ENCODE results near the gene GALE. TPM values are rescaled to one million over a fixed set of nuclear protein-coding genes. Genes with fewer than 3 reads are reported as not detected.
"Not testable (repeated sequence)": the region's sequence is repeated elsewhere in the genome, so short reads cannot be mapped to it uniquely, and the experiment has no call there.

The GALE gene
- total RNA-seq, 1 donor from 2014 or later: 62.4 TPM

DNA sequence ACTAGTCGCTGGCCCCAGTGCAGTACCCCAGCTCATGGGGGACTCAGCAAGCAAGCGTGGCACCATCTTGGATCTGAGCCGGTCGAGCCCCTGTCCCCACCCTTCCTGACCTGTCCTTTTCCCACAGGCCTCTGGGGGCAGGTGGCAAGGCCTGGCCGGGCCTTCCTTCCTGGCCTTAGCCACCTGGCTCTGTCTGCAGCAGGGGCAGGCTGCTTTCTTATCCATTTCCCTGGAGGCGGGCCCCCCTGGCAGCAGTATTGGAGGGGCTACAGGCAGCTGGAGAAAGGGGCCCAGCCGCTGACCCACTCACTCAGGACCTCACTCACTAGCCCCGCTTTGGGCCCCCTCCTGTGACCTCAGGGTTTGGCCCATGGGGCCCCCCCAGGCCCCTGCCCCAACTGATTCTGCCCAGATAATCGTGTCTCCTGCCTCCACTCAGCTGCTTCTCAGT is 5.8 kb downstream of the GALE start:
- H3K36me3 Mint-ChIP-seq (ENCODE audit: low read depth): peaks cover 19% of the 10 kb centered on the region
- H3K27ac Mint-ChIP-seq; intact Hi-C loops (cut with micrococcal nuclease): not testable (repeated sequence)

DNA sequence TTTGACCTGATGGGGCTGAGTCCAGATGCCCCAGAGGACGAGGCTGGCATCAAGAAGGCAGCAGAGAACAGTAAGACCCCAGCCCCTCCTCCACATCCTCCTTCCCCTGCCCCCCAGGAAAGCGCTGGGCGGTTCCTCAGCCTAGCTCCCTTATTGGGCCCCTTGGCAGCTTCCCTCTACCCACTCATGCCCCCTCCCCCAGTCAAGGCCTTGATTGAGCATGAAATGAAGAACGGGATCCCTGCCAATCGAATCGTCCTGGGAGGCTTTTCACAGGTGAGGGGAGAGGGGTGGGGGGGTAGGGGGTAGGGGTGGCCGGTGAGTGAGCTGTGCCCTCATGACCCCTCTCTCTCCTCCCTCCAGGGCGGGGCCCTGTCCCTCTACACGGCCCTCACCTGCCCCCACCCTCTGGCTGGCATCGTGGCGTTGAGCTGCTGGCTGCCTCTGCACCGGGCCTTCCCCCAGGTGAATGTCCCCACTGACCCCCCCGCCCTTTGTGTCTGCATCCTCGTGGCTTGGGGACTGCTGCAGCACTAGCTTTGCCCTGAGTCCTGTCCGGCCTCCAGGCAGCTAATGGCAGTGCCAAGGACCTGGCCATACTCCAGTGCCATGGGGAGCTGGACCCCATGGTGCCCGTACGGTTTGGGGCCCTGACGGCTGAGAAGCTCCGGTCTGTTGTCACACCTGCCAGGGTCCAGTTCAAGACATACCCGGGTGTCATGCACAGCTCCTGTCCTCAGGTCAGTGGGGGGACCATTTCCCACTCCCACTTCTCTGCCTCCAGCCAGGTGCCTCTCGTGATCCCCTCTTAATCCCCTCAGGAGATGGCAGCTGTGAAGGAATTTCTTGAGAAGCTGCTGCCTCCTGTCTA is 6.5 kb downstream of the GALE start:
- intact Hi-C loops (cut with micrococcal nuclease): no loop called here
- H3K4me1 Mint-ChIP-seq (ENCODE audit: low read depth): peaks cover 16% of the 10 kb centered on the region

More for the DNA sequence above, 5.8 kb downstream of the GALE start:
- not testable (repeated sequence) for H3K9me3 Mint-ChIP-seq; H3K27me3 Mint-ChIP-seq (ENCODE audit: insufficient read depth); H3K4me3 Mint-ChIP-seq; DNase-seq (ENCODE audit: low spot score)
- H3K4me1 Mint-ChIP-seq (ENCODE audit: low read depth): peaks cover 23% of the 10 kb centered on the region

DNA sequence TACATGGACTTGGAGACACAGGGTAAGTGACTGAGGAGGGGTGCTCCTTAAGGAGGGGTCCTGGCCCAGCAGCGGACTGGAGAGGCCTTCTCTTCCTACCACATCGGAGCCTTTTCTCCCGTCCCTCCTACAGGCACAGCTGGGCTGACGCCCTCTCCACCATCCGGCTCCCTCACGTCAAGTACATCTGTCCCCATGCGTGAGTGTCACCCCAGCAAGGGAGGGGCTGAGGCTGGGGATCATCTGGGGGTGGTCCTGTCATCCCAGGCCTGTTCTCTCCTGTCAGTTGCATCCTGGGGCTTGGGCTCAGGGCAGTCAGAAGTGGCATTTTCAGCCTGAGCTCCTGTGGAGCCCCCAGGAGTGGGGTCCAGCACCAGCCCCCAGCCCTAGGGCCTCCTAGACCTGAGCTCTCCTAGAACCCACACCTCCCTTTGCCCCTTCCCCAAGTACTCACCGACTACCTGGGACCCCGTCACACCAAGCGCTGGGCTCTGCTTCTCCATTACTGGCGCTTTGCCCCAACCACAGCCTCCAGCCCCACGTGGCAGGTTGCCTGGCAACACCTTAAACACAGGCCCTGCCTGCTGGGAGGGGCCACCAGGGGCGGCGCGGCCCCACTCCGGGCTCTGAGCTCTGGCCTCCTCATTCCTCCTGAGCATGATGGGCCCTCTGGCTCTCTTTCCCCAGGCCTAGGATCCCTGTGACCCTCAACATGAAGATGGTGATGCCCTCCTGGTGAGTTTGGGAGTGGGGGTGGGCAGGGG is 7.4 kb downstream of the GALE start:
- Mint-ChIP-seq H3K27me3 (ENCODE audit: insufficient read depth) (no peaks in the 10 kb centered on the region), H3K36me3 (ENCODE audit: low read depth) (peaks cover 19% of the 10 kb centered on the region), H3K27ac (peak overlapping the region; percentile 18), H3K4me3 (peak overlapping the region; percentile 45), H3K9me3 (no peaks in the 10 kb centered on the region), H3K4me1 (ENCODE audit: low read depth) (peaks cover 16% of the 10 kb centered on the region)
- DNase-seq (ENCODE audit: low spot score): no peak
- intact Hi-C loops (cut with micrococcal nuclease): no loop called here

More for the DNA sequence above, 6.5 kb downstream of the GALE start:
- Mint-ChIP-seq H3K36me3 (ENCODE audit: low read depth) (peaks cover 19% of the 10 kb centered on the region), H3K4me3 (peak overlapping the region; percentile 11), H3K27ac (no peak overlapping the region), H3K27me3 (ENCODE audit: insufficient read depth) (no peaks in the 10 kb centered on the region), H3K9me3 (no peaks in the 10 kb centered on the region)
- DNase-seq (ENCODE audit: low spot score): no peak

DNA sequence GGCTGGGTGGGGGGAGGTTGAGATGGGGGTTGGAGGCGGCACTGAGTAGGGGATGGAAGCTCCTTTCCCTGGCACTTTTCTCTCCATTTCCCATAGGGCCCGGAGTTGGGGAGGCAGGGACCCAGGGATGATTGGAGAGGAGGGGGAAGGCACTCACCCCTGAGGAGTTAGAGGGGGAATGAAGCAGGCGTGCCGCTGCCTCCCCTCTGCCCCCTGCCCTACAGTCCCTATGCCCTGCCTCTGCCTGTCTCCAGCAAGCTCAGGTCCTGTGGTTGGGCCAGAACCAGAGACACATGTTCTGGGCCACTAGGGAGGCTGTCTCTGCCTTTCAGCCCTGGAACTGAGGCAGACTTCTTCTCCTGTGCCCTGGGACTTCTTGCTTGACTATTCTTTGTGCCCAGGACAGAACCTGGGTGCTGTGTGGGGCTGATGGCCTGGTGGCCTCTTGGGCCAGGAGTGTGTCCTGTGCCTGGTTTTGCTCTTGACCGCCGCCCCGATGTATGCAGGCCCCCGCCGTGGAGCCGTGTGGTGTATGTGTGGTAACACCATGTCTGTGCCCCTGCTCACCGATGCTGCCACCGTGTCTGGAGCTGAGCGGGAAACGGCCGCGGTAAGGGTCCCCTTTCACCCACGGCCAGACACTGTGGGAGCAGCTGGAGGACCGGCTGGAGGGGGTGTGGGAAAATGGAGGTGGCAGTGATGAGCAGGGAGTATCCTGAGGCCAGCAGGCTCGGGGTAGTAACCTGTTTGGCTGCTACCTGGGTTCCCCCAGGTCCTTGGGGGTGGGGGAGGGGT is 8.2 kb downstream of the GALE start:
- peak overlapping the region; percentile 94 for H3K27ac Mint-ChIP-seq
- no peaks in the 10 kb centered on the region for H3K27me3 Mint-ChIP-seq (ENCODE audit: insufficient read depth)
- intact Hi-C loops (cut with micrococcal nuclease): no loop called here
- H3K36me3 Mint-ChIP-seq (ENCODE audit: low read depth): peaks cover 28% of the 10 kb centered on the region
- peaks cover 16% of the 10 kb centered on the region for H3K4me1 Mint-ChIP-seq (ENCODE audit: low read depth)
- no peak for DNase-seq (ENCODE audit: low spot score)
- peak overlapping the region; percentile 100 for H3K4me3 Mint-ChIP-seq
- no peaks in the 10 kb centered on the region for H3K9me3 Mint-ChIP-seq

DNA sequence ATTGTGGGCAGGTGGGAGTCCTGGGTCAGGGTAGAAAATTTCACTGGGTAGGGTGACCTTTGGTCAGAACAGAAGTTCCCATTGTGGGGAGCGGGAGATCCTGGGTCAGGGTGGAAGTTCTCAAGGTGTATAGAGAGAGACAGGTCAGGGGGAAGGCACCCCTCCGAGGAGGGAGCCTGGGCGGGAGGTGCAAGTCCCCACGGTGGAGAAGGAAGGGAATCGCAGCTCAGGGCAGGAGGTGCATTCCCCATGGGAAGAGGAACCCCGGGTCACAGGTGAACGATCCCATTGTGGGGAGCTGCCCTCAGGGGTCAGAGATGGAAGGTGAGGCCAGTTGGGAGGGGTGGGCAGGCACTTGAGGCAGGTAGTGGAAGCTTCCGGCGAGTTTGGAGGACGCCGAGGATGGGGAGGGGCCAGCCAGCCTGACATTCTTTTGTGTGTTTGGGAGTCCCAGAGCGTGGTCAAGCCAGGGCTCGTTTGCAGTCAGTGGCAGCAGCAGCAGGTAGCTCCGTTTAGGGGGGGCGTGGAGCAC is 9.0 kb downstream of the GALE start:
- Mint-ChIP-seq H3K9me3 (no peaks in the 10 kb centered on the region), H3K4me1 (ENCODE audit: low read depth) (peaks cover 16% of the 10 kb centered on the region), H3K27me3 (ENCODE audit: insufficient read depth) (no peaks in the 10 kb centered on the region), H3K4me3 (peak overlapping the region; percentile 100), H3K27ac (peak overlapping the region; percentile 94), H3K36me3 (ENCODE audit: low read depth) (peaks cover 31% of the 10 kb centered on the region)
- intact Hi-C loops (cut with micrococcal nuclease): loop anchor here (1.0 to 2.0 kb wide), 3 partner anchors 9 to 19 kb away; partner anchors contain the start of genes GALE and PITHD1
- DNase-seq (ENCODE audit: low spot score): no peak

DNA sequence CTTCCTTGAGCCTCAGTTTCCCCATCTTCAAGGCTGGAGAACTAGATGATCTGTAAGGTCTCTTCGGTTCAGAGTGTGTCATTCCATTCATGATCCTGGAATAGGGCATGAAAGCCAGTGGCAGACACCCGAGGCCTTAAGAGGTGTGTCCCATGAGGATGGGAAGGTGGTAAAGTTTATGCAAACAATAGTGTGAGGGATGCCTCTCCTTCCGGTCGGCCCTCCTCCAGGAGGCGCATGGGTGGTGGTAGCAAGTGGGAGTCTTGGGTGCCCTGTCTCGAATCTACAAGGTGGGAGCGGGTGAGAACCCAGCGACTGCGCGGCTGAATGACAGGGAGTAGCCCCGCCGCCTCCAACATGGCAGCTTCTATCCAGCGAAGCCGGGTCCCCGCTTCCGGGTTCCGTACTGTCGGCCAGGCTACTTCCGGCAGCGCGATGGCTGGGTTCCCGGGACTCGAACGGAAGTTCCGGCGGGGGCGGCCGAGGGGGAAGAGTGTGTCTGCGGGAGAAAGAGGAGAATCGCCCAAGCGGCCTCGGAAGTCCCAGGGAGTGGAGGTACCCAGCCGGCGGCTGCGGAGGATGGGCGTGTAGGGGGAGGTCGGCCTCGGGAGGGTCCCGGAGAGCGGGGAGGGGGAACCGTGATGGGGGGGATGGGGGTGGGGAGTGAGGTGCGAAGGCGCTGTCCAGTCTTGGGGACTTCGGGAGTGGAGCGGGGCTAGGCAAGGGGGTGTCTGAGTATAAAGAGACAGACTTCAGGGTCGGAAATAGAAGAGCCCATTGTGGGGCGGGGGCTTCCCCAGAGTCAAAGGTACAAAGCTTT is 9.6 kb downstream of the GALE start, which contains the start of gene LYPLA2:
TSS of gene LYPLA2 (plus strand) at position 450 of the 820 bp plus-strand sequence. CDS start 1,538 bp downstream, outside the sequence.
- Mint-ChIP-seq H3K27ac (peak within 1 kb of the TSS; percentile 94), H3K36me3 (ENCODE audit: low read depth) (peaks cover 35% of the 10 kb centered on the region), H3K4me1 (ENCODE audit: low read depth) (peaks cover 16% of the 10 kb centered on the region), H3K27me3 (ENCODE audit: insufficient read depth) (no peaks in the 10 kb centered on the region), H3K9me3 (no peaks in the 10 kb centered on the region), H3K4me3 (peak within 1 kb of the TSS; percentile 100)
- intact Hi-C loops (cut with micrococcal nuclease): loop anchor here (1.0 to 2.0 kb wide), 3 partner anchors 9 to 18 kb away; partner anchors contain the start of genes GALE and PITHD1
- peak; percentile 85 for DNase-seq (ENCODE audit: low spot score)

DNA sequence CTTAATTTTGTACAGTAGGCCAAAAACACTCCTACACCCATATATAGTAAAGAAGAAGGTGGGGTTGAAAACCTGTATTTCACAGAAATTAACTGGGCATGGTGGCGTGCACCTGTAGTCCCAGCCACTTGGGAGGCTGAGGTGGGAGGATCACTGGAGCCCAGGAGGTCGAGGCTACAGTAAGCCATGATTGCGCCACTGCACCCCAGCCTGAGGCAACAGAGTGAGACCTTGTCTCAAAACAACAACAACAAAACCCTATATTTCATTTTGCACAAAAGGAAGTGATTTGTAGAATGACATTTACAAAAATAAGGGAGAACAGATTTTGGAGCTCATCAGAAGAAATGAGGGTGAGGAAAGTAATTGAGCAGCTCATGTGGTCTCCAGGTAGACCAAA is 11.9 kb downstream of the GALE start:
- Mint-ChIP-seq H3K36me3 (ENCODE audit: low read depth) (peaks cover 45% of the 10 kb centered on the region), H3K27me3 (ENCODE audit: insufficient read depth) (no peaks in the 10 kb centered on the region), H3K9me3 (no peaks in the 10 kb centered on the region), H3K27ac (no peak overlapping the region), H3K4me1 (ENCODE audit: low read depth) (peaks cover 16% of the 10 kb centered on the region), H3K4me3 (peak overlapping the region; percentile 42)
- DNase-seq (ENCODE audit: low spot score): no peak
- intact Hi-C loops (cut with micrococcal nuclease): no loop called here

DNA sequence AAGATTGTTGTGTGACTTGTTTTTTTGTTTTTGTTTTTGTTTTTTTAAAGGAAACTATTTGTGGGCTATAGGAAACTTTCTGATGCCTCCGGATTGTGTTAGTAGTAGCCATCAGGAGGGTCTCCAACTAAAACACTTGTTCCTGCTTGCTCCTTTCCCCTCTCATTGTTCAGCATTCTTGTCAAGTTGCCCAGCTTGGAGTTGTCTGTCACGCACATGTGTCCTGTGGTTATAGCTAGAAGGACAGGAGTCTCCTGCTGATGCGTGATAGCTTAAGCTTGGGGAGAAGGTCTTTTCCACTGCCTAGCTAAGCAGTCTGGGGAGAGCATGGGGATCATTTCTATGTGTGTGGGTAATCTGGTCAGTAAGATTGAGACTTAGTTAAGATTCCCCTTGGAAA is 12.9 kb downstream of the GALE start:
- H3K36me3 Mint-ChIP-seq (ENCODE audit: low read depth): peaks cover 45% of the 10 kb centered on the region
- no peak for DNase-seq (ENCODE audit: low spot score)
- peaks cover 16% of the 10 kb centered on the region for H3K4me1 Mint-ChIP-seq (ENCODE audit: low read depth)
- no peak overlapping the region for H3K27ac Mint-ChIP-seq
- H3K27me3 Mint-ChIP-seq (ENCODE audit: insufficient read depth): no peaks in the 10 kb centered on the region
- no peaks in the 10 kb centered on the region for H3K9me3 Mint-ChIP-seq
- intact Hi-C loops (cut with micrococcal nuclease): no loop called here
- no peak overlapping the region for H3K4me3 Mint-ChIP-seq

DNA sequence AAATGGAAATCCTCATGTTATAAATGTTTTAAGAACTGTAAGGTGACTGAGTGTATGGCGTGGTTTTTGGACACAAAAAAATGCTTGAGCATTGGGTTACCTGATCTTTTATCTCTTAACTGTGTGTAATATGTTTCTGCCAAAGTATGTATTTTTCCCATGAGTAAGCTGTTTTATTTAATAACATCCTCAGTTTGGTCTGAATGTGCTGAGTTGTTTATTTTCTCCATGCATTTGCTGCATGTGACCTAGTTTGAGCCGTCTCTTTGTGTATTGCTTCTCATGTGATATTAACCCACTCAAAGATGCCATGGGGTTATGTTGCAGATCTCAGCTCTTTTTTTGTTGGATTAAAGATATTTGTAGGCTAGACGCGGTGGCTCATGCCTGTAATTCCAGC is 15.7 kb downstream of the GALE start:
- peaks cover 11% of the 10 kb centered on the region for H3K4me1 Mint-ChIP-seq (ENCODE audit: low read depth)
- H3K27me3 Mint-ChIP-seq (ENCODE audit: insufficient read depth): no peaks in the 10 kb centered on the region
- DNase-seq (ENCODE audit: low spot score): no peak
- intact Hi-C loops (cut with micrococcal nuclease): no loop called here
- no peaks in the 10 kb centered on the region for H3K9me3 Mint-ChIP-seq
- no peak overlapping the region for H3K4me3 Mint-ChIP-seq
- H3K36me3 Mint-ChIP-seq (ENCODE audit: low read depth): peaks cover 50% of the 10 kb centered on the region
- H3K27ac Mint-ChIP-seq: no peak overlapping the region

DNA sequence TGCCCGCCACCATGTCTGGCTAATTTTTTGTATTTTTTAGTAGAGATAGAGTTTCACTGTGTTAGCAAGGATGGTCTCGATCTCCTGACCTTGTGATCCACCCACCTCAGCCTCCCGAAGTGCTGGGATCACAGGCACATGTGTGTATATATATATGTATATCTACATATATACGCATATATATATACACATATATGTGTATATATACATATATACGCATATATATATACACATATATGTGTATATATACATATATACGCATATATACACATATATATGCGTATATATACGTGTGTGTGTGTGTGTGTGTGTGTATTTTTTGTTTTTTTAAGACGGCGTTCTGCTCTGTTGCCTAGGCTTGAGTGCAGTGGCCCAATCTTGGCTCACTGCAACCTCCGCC is 17.4 kb downstream of the GALE start:
- DNase-seq (ENCODE audit: low spot score); H3K27me3 Mint-ChIP-seq (ENCODE audit: insufficient read depth); H3K4me3 Mint-ChIP-seq; H3K9me3 Mint-ChIP-seq; H3K27ac Mint-ChIP-seq; intact Hi-C loops (cut with micrococcal nuclease): not testable (repeated sequence)
- peaks cover 52% of the 10 kb centered on the region for H3K36me3 Mint-ChIP-seq (ENCODE audit: low read depth)
- peaks cover 23% of the 10 kb centered on the region for H3K4me1 Mint-ChIP-seq (ENCODE audit: low read depth)

DNA sequence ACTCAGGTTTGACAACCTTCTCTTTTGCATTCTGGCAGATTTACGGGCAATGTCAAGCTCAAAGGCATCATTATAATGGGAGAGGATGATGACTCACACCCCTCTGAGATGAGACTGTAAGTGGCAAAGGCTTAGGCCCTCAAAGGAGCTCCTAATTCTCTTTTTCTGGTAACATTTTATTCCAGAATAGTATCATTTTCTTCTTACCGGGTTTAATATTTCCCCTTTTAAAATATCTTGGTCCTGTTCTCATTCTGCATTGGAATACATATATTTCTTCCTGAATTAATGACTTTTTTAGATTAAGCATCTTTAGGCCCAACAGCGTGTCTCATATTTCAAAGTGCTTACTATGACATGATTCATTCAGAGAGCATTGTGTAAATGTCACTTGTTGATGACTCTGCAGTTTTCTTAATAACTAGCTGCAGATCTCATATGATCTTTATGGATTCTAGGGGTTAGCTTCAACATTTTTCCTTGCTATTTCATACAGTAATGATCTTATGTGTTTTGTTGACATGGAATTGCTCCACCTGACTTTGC is 20.7 kb downstream of the GALE start:
- Mint-ChIP-seq H3K9me3 (no peaks in the 10 kb centered on the region), H3K27ac (peak overlapping the region; percentile 69), H3K4me1 (ENCODE audit: low read depth) (peaks cover 29% of the 10 kb centered on the region), H3K4me3 (peak overlapping the region; percentile 95), H3K27me3 (ENCODE audit: insufficient read depth) (no peaks in the 10 kb centered on the region), H3K36me3 (ENCODE audit: low read depth) (peaks cover 22% of the 10 kb centered on the region)
- intact Hi-C loops (cut with micrococcal nuclease): loop anchor here (5.0 to 10.0 kb wide), 2 partner anchors 38 to 435 kb away; partner anchors contain the start of genes ELOA and HNRNPR
- no peak for DNase-seq (ENCODE audit: low spot score)
